ENCODE results near the gene GNAL.

Gene GNAL

DNA sequence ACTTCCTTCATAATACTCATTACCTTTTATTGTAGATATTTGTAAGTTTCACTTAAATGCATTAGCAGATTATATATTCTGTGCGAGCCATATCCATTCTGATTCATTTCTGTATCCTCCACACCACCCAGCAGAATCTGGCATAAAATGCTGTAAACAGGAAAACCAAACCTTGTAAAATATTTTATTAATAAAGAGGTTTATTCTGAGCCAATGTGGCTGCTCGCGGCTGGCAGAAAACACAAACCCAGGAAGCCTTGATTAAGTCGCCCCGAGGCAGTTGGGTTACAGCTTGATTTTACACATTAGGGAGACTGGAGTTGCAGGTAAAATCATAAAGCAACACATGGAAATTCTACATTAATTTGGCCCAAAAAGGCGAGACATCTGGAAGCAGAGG is 40.5 kb downstream of the GNAL start:
- DNase-seq: no peak

DNA sequence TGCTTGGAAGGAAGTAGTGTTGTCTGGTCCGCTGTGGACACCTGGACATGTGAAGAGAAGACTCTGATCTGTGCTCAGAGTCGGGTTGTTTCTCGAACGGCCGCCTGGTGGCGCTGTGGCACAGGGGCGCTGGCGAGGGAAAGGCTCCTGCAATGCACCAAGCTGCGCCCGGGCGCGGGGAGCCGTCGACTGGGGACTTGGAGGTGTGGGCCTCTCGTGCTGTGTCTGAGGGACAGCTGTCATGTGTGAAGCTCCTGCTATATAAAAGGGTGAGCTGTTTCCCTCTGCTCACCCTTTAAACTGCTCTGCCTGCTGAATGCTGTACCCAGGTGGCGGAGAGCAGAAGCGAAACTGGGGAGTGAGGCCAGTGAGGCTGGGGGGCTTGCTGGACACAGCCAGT is 44.0 kb downstream of the GNAL start:
- DNase-seq: peak; percentile 52

DNA sequence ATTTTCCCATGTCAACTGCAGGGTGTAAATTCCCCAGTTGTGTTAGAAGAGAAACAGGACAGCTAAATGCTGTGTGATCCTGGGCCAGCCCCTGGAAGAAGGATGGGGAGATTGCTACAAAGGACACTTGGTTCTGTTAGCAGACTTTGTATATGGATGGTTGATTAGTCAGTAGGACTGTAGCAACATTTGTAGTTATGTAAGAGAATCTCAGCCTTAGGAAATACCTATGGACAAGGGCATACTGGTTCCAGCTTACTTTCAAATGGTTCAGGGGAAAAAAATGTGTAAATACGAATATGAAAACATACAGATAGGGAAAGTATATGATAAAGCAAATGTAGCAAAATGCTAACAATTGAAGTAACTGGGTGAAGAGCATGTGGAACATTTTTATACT is 47.6 kb downstream of the GNAL start:
- no peak for DNase-seq

DNA sequence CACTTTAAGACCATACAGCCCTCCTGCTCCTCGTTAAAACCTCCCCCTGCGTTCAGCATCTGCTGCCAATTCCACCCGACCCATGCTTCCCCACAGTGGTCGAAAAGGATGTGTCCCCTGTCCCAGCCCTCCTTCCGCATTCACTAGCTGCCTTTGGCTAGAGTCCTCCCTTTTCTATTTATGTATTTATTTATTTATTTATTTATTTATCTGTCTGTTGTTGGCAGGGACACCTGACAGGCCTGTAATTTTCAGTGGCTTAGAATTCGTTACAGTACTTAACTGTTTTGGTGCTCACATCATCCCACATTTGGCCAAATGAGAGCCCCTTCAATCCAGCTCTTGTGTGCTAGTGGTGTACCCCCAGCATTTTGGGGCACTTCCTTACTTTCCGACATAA is 50.8 kb downstream of the GNAL start:
- DNase-seq: no peak

DNA sequence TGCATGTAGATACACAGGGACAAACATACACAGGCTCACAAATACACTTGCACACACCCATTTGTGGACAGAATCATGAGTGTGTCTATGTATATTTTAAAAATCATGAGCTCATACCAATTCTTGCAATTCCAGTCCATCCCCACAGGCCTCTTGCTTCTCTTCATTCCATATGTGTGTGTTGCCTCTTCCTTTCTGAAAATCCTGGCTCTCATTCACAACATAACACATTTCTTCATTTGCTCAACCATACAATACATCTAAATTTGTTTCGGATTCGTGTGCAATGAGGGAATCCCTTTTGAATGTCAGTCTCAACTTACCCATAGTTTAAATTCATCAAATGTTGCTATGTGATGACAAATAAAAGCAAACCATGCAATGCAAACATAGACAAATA is 51.4 kb downstream of the GNAL start:
- DNase-seq: no peak

DNA sequence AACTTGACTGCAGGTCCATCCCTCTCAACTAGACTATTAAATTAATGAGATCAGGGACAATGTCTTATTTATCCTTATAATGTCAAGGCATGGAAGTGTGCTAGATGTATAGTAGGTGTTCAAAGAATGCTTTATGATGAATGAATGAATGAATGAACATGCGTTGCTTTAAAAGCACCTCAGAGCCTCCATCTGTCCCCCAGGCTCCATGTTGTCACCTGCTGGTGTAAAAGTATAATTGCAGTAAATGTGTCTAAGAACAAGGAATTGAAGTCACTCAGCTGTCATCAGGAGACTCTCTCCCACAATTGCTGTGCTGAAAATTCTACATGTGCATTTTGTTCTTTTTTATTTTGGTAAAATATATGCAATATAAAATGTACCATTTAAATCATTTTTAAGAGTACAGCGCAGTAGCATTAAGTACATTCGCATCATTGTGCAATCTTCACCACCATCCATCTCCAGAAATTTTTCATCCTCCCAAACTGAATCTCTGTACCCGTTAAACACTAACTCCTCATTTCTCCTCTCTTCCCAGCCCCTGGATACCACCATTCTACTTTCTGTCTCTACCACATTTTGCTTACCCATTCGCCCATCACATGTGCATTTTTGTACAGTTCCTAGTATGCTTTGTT is 52.6 kb downstream of the GNAL start:
- no peak for DNase-seq

DNA sequence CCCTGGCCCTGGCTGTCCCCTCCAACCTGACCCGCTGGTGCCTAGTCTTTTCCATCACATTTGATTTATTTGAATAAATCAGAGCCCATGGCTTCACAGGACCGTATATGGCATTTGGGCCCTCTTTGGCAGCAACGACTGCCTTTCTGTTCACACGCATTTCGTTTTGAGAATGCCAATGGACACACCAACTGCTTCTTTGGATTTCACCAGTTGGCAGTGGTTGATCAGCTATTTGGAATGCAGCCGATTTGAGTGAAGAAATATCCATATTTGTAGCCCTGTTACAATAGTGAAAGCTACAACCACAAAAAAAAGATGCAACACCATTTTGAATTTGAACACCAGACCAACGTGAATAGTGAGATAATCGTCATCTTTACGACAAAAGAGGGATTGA is 56.5 kb downstream of the GNAL start:
- no peak for DNase-seq

DNA sequence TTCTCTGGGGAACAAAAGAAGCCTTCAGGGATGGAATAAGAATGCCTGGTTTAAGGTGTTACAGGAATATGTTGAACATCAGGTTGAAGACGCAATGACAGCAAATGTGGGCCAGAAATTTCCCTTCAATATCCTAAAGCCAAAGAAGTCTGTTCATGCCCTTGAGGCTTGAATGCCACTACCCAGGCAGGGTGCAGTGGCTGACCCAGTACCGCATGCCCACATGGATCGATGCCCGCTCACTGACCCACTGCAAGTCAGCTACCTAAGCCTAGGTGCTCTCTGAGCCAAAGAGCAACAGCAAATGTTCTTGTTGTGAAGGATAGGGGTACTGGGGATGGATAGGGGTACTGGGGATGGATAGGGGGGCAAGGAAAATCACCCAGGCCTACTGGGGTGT is 58.2 kb downstream of the GNAL start:
- DNase-seq: no peak

DNA sequence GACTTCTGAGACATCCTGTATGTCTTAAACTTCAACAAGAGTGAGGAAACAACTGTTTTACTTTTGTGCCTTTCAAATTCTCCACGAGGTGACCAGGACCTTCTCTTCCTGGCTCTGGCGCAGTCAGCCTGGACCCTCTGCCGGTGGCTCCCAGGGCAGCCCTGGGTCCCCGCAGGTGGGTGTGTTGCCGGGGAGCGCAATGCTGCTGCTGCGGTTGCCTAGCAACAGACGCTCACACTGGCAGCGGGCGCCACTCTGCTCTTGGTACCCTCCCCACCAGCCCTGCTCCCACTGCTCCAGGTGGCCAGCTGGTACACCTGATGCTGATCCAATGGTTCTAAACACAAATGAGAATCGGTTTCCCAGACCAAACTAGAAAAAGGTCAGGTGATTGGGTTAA is 58.7 kb downstream of the GNAL start:
- no peak for DNase-seq

DNA sequence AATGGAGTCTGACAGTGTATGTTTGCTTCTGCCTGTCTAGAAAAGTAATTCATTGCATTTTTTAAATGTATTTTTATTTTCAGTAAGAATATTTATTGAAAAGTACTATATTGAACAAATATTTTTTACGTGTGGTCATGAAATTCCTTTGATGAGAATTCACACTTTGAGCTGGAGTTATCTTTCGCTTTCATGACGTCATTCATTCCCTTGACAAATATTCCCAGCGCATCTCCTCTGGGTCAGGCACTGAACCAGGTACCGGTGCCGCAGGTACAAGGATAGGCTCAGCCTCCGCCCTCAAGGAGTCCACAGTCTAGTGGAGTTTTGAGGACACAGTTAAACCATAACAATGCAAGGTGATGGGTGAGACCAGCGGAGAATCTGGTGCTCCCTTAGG is 60.2 kb downstream of the GNAL start:
- DNase-seq: no peak

DNA sequence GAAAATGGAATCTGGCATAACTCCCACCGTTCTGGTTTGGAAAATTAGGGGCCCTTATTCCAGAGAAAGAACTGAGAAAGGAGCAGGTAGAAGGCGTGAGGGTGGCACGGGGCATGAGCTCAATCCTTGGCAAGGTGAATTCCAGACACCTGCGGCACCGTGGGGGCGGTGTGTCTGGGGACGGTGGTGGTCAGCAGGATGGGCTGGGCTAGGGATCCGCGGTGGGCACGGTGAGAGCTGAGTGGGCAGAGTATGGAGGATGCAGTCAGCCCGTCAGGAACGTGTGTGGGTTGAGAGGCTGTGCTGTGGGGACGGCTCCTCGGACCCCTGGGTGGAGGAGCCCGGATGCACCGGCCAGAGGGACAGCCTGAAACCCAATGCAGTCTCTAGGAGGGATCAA is 61.1 kb downstream of the GNAL start:
- DNase-seq: no peak

DNA sequence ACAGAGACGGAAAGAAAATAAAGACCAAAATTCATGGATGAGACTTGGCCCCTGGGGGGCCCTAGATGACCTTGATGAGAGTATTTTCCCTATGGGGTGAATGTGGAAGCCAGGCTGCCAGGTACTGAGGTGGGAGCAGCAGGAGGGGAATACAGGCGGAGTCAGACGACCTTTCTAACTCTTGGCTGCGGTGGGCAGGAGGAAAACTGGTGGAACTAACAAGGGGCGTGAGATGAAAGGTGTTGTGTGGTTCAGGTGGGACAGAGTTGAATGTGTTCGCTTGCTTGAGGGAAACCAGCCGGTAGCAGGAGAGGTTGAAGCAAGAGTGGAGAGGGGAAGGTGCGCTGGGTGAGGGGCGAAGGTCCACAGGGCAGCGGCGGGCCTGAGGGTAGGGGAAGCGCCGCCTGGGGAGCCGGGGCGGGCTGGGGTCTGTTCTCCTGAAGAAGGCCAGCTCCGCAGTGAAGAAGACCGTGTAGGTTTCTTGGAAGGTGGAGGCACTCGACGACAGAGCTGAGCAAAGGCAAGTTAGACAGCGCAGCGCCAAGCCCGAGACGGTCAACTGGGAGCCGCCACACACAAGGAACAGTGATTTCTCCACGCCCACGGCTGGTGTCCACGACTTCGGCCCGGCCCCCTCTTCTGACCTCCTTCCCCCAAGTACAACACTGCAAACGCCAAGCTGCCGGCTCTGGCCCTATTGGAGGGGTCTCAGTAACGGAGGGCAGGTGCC is 61.7 kb downstream of the GNAL start:
- DNase-seq: no peak

DNA sequence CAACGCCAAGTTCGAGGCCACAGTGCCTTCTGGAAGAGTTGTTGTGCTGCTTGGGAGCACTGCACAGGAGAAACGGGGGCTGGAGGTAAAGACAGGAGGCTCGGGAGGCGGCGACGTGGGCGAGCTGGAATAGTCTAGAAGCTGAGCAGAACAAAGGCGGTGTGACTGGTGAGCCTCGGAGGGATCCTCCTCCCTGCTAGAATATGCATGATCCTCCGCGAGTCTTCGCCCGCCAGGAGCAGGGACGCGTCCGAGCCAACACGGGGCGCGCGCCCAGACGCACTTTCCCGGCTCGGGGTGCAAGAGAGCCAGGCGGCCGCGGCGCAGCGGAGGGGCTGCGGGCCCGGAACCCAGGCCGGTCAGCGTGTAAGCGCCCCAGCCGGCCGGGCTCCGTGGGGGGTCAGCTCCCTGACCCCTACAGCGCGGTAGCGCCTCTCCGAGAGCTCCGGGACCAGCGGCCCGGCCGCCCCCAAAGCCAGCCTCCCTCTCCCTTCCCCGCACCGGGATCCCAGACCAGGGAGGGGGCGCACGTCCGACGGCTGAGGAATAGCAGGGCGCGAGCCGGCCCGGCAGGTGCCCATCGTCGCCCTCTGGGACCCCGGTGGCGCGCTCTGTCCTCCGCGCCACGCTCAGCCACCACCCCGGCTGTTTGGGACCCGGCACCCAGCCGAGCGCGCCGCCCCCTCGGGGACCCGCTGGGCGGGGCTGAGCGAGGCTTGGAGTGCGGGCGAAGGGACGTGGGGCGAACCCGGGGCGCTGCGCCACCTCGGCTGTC is 62.5 kb downstream of the GNAL start:
- no peak for DNase-seq

DNA sequence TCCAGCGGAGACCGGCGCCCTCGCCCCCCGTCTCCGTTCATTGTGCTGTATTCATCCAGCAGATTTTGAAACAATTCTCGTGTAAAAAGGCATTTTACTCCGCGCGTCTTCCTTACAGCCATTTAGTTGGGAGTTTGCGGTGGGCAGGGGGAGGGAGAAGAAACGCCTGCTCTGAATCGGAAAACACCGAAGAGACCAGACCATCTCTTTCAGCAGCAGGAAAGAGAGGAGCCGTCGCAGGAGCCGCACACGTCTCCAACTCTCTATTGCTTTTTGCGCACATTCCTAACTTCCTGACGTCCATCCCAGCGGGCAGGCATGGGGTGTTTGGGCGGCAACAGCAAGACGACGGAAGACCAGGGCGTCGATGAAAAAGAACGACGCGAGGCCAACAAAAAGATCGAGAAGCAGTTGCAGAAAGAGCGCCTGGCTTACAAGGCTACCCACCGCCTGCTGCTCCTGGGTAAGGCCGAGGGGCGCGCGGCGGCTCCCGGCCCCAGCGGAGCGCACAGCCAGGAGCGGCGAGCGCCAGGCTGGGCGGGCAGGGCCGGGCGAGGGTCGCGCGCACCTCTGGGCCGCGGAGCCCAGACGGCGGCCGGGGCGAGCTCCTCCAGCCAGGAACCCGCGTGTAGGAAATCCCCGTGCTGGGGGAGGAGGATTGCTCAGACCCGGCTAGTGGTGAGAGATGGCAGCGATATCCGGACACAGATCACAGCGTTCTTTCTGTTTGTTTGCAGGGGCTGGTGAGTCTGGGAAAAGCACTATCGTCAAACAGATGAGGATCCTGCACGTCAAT is 63.2 kb downstream of the GNAL start:
- DNase-seq: no peak

DNA sequence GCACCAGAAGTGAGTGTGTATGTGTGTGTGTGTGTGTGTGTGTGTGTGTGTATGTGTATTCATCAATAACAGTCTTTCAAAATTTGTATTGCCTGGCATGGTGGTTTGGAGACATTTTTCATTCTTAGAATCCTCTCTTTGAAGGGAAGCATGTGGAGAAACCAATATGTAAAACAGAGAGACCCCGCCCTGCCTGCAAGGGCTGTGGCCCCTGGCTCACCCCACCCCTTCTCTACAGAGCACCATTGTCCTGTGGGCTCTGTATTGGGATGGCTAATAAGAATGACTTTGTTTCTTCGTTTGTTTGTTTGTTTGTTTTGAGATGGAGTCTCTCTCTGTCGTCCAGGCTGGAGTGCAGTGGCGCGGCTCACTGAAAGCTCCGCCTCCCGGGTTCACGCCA is 65.9 kb downstream of the GNAL start:
- no peak for DNase-seq

DNA sequence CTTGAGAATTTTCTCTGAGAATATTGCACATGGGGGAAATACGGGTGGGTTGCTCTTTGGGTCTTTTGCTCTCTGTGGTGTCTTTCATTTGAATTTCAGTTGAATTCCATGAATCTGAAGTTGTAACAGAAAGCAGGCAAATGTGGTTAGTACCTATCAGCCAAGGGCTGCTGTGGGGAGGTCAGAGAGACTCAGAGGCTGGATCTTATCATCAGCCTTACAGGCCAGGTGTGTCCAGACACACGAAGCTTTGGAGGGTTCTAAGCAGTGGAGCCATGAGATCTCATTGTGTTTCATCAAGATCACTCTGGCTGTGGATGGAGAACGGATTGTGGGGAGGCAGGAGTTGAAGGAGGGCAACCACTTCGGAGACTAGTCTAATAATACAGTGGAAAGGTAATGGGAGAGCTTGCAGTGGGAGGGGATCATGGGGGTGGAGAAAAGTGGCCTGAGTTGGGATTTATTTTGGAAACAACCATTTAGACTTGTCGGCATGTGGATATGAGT is 68.1 kb downstream of the GNAL start:
- no peak for DNase-seq

DNA sequence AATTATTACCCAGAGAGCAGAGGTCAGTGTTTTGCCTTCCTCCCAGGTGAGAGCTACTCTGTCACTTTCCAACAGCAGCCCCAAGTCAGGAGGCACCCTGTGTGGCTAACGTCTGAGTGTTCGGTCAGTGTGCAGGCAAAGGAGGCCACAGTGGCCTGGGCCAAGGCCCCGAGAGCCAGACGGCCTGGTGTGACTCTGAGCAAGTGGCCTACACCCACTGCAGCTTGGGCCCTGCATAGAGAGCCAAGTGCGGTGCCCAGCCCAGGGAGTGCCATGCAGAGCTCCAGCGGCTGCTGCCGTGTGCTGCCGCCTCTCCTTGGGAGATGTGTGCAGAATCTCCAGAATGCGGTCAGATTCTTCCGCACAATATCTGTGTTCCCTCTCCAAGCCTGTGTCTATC is 70.4 kb downstream of the GNAL start:
- DNase-seq: no peak

DNA sequence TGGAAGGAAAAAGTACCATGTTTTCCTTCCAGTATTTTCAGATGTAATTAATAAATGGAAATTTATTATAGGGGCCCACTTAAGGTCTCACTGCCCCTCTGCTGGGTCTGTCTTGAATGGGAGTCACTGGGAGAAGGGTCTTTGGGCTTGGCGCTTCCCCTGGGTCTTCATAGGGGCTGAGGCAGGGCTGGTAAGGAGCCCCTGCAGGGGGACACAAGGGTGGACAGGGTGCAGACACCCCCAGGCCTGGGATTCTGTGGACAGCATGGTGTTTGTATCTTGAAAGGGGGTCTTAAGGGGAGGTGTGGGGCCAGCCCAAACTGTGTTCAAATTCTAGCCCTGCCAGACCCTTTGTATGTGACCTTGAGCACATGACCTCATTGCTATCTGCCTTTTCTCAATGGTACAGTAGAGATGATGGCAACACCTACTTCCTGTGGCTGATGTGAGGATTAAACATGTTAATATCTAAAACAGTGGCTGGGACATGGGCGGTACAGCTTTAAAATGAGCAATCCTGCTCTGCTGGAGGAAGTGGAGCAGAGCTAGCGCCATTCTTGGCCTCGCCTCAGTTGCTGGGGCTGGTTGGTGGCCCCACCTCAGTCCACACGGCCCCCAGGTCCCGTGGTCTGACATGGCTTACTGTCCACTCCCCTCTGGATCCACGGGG is 71.6 kb downstream of the GNAL start:
- no peak for DNase-seq

DNA sequence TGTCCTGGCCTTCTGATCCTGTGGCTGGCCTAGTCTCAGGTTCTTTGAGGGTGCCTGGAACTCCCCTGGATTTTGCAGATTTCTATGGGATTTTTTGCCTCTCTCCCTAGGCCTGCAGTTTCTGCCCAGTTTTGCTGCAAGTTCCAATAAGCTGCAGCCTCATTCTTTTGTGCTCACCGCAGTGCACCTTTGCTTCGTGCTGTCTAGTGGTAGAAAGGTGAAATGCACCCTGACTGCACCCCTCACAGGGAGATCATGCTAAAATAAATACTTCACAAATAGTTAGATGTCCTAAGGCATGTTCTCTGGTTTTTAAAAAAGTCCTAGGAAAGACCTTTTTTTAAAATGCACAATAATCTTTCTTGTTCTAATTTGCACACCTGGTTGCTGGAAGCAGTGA is 72.5 kb downstream of the GNAL start:
- no peak for DNase-seq

DNA sequence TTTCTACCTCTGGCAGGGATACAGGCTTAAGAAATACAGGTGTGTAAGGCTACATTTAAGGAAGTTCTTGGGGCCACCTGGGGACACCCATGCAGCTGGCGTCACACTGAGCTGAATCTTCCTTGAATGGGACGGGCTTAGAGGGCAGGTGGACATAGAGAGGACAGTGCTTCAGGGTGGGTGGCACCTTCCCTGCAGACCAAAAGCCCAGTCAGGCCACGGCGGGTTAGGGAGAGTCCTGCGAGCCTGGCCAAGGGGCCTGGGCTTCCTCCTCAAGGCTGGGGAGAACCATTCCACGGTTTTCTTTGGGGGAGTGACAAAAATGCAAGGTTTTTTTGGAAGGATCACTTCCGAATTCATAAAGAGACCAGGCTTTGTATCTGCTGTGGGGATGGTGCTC is 73.4 kb downstream of the GNAL start:
- no peak for DNase-seq

DNA sequence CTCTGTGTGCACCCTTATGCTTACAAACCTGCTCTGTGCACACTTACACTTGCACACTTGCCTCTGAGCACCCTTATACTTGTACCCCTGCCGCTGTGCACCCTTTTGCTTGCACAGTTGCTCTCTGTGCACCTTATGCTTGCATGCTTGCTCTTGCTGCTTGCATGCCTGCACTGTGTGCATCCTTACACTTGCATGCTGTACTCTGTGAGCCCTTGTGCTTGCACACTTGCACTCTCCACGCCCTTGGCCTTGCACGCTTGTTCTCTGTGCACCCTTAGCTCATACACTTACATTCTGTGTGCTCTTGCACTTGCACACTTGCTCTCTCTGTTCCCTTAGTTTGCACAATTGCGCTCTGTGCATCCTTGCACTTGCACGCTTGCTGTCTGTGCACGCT is 78.3 kb downstream of the GNAL start:
- DNase-seq: no peak

DNA sequence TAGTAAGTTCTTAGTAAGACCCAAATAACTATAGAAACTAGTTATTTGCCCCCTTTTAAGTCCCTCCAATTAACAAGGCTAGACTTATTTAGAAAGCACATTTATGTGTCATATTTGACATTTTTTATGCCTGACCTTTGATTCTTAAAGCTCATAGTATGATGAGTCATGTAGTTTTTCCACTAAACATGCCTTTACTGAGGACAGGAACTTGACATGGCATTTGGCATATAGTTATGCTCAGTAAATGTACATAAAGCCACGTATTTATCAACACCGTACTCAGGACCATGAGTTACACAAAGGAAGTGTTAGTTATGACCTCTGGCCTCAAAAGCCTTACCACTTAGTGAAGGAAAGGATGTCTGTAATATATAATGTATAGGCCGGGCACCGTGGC is 78.9 kb downstream of the GNAL start:
- no peak for DNase-seq
